A204.1 (cell line): ENCODE results near the gene SNX25.

ENCODE experiments used
- FAIRE-seq: peaks from 2 replicates; lab custom pipeline; 2012; peaks lifted over from hg19 to GRCh38; lab: Jason Lieb, UNC

SNX25 gene

DNA sequence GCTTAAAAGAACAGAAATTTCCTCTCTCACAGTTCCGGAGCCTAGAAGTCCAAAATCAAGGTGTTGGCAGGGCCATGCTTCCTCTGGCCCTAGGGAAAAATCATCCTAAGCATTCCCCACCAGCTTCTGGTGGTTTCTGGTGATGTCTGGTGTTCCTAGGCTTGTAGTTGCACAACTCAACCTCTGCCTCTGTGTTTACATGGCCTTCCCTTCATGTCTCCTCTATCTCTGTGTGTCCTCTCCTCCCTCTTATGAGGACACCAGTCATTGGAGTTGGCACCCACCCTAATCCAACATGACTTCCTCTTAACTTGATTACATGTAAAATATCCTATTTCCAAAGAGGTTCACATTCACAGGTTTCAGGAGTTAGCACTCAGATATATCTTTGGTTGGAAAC lies 170.9 kb downstream of the SNX25 start:
- no peak for FAIRE-seq

- no peak for FAIRE-seq
Measured at GRCh38 chr4:185381288-185382196, 172.1 kb downstream of the SNX25 start.

DNA sequence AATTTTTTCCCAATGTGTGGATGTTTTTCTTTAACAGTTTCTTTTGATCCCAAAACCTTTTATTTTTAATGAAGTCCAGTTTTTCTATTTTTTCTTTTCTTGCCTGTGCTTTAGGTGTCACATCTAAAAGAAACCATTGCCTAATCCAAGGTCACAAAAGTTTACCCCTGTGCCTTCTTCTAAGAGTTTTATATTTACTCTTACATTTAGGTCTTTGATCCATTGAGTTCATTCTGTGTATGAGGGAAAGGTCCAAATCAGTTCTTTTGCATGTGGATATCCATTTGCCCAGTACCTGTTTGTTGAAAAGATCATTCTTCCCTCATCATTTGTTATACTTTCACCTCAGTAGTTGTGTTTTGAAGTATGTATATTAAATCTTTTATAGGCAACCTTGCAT lies 173.4 kb downstream of the SNX25 start:
- FAIRE-seq = no peak

DNA sequence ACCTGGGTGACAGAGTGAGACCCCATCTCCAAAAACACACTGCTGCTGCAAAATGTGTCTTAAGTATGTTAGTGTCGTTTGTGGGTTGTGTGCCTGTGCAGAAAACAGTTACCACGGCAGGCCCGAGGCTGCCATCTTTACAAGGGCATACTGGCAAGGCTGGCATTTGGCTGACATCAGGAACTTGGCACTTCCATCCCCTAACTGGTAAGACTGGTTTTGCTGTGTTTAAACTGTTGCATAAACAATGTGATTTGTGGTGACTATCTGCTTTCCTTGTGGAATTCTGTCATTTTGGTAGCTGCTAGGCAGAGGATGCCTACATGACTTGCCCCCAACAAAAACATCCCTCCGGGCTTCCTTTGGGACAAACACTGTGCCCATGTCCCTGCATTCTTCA lies 174.1 kb downstream of the SNX25 start:
- FAIRE-seq = no peak

- FAIRE-seq = no peak
Measured at GRCh38 chr4:185384061-185384460, 174.7 kb downstream of the SNX25 start.

- no peak for FAIRE-seq
Measured at GRCh38 chr4:185384930-185385331, 175.5 kb downstream of the SNX25 start.

DNA sequence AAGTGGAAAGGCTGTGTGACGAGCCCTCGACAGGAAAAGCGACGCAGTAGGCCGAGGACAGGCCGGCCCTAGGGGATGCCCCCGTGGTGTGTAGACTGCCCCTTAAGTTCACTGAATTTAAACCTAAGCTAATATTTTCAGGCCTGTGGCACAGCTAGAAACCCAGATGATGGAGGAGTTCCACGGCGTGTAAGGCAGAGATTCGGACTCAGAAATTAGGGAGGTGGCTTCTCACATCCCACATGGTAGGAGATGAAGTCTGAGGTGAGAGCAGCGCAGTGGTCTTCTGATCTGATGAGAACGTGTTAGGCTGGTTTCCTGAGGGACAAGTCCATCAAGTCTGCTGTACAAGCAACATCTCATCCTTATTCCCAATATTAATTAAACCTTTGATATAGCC lies 178.6 kb downstream of the SNX25 start:
- FAIRE-seq = no peak

DNA sequence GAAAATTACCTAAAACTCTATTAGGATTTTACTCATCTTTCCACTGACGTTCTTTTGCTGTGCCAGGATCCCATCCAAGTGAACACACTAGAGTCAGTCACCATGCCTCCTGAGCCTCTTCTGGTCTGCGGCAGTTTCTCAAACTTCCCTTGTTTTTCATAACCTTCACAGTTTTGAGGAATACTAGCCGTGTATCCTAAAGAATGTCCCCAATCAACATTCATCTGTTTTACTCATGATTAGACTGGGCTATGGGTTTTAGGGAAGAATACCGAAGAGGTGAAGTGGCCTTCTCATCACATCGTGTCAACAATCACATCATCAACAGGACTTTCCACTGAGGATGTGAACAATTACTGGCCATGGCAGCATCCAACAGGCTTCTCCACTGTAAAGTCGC lies 181.5 kb downstream of the SNX25 start:
- no peak for FAIRE-seq

DNA sequence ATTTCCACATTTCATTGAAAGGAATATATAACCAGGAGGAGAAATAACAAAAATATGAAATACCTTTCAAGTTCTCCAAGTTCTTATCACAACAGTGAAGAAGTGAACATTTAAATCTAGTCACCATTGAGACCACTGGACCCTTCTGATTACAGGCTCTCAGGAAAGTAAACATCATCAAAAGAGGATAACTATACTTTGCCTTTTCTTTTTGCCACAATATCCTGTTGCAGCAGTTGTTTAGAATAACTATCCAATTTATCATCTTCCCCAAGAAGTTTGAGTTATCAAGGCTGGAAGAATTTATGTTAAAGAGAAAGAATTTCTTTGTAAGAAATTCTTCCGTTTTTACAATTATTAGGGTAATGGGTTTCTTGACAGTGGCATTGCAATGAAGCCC lies 182.8 kb downstream of the SNX25 start:
- no peak for FAIRE-seq

DNA sequence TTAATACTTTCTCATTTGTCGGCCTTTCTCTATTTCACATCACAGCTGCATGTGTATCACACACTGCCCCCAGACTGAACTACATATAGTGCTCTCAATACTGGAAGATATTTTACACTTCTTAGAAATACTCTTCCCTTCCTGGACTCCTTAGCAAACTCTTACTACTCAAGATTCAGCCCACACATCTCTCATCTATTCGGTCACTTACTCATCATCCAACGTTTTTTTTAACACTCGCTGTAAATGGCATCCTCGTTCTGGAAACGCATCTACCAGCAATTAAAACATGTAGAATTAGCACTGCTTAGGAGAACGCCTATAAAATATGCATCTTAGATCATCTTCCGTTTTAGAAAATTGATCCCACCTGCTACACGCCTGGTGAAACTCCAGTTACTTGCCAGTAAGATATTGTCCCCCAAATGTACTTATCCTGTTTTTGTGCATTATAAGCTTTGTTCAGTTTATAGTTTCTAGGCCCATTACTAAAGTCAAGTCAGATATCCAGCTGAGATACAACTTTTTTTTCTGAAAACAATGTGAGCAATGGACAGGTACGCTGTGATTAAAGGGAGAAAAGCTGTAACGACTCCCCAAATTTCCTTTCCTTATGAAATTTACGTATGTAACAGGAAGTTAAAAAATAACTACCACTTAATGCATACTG lies 185.3 kb downstream of the SNX25 start:
- no peak for FAIRE-seq

DNA sequence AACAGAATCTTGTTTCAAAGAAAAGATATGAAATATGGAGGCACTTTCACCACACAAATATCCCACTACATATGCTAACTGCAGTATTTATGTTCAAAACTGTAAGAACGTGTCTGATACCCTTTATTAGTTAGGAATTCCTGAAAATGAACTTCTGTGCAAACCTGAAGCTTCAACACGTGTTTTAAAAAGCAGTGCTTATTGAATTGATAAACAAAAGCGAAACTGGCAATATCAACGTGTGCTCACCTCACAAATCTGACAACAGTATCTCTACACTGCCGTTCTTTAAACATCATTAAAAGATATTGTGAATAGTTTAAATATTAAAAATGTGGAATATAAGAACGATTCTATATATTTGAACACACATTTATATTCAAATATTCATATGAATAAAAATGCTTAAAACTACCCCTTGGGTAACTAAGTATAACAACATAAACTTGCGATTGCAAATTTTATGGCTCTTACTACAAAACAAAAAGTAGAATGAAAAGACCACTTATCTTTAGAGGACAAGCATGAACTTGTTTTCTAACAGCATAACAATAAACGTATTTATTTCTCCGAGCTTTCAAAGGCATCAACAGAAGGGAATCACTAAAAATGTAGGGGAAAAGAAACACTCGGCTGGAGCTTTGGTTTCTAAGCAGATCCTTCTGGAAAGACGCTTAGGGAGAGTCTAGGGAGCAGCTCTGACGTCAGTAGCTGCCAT lies 186.0 kb downstream of the SNX25 start, which contains the start of gene LRP2BP:
LRP2BP (minus strand) TSS at position 687 of the 718 bp plus-strand sequence. CDS start 17,738 bp downstream, outside the sequence.
- FAIRE-seq = no peak

DNA sequence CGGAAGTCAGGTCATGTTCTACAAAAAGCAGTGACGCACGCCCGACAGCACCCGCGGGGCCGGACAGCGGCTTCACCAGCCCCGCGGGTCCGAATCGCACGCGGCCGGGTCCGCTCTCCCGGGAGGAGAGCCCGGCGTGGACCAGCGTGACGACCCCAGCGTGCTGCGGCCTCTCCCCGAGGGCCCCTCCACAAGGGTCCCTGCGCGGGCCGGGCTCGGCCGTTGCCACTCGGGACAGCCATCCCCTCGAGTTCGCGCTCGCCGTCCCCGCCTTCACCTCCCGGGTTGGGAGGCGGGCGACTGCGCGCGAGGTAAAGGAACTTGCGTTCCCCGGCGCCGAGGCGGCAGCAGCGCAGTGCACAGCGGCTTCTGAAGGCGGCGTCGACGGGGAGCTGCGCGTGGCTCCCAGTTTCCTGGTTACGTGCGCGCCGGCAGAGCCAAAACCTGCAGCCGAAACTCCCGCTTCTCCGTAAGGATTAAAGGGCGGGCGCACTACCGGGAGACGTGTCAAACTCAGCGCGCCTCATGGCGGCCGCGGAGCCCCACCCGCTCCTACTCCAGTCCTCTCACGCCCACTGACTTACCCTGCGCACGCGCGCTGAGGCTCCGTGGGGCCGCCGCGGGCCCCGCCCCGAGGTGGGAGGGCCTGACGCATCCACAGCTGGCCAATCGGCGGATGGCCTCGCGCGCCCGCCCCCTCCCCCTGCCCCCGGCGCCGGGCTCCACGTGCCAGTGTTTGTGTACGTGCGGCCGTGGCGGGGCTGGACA lies 186.7 kb downstream of the SNX25 start:
- FAIRE-seq = no peak

DNA sequence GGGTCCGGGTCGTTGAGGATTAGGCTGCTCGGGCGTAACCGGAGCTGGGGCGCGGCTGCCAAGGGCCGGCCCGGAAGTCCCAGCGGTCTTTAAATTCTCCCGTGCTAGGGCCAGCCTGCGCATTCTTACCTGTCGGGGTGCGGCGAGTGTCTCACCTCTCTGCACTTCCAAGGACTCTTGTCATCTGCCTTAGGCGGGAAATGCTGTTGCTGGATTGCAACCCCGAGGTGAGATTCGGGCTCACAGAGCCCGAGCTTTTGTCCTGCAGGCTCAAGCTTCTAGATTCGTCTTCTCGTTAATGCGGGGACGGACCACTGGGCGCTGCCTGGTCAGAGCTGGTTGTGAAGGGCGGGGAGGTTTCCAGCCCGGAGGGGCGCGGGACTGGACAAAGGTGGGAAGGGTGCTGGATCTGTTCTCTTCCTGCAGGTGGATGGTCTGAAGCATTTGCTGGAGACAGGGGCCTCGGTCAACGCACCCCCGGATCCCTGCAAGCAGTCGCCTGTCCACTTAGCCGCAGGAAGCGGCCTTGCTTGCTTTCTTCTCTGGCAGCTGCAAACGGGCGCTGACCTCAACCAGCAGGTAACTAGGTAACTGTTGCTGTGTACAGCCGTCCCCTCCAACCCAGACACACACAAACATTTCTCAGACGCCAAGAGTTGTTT lies 187.5 kb downstream of the SNX25 start, which contains the start of gene ANKRD37:
ANKRD37 (plus strand) TSS at position 118 of the 662 bp plus-strand sequence; CDS start at position 201, 83 bp downstream.
- FAIRE-seq = no peak

DNA sequence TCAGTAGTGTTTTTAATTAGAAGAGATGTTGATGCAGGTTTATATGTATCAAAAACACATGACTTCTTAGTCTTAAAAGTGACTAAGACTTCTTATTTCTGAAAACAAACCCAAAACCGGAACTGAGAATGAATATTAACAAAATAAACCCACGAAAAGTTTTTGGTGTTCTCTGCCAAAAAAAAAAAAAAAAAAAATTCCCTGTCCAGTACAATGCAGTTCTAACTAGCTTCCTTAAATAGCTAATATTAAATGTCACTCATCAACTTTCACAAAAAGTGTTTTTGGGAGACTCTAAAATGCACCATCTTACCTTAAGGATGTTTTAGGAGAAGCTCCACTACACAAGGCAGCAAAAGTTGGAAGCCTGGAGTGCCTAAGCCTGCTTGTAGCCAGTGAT lies 189.2 kb downstream of the SNX25 start:
- FAIRE-seq = no peak

DNA sequence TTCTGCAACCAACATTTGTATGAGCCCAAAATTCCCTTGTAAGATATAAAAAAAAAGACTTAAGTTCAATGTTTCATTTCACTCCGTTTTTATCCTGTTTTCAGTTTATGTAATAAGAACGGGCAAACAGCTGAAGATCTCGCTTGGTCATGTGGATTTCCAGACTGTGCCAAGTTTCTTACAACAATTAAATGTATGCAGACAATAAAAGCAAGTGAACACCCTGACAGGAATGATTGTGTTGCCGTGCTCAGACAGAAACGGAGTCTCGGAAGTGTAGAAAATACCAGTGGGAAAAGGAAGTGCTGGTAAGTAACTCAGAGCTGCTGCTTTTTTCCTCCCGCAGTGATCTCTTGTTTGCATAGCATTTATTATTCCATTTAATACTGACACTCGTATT lies 190.1 kb downstream of the SNX25 start:
- no peak for FAIRE-seq

GRCh38 chr4:185404031-185404430 lies 194.6 kb downstream of the SNX25 start:
- FAIRE-seq = no peak

DNA sequence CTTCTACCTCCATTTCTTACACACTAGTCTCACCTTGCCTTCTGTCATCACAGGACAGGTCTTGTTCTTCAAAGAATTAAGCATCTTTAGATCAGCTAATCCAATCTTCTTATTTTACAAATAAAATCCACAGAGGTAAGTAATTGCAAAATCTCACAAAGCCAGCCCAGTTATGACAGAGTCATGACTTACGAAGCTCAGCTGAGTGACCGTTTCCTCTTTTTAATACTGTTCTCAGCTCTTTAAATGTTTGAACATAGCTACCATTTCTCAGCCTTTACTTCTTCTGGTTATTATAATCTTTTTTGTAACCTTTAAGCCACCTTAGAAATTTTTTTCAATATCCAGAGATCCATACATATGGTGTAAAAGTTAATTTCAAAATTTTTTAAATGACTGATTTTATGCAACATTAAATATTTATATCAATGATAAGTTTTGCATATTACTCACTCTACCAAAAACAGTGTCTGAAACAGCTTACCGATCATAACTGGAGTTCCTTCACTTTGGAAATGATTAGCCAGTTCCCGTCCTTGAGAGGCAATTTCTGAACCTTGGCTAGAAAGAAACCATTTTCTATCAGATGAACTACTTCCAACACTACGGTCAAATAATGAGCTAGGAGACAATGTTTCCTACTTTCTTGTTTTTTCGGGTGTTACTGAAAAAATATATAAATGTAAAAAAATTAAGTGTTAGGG lies 196.1 kb downstream of the SNX25 start:
- FAIRE-seq = no peak

DNA sequence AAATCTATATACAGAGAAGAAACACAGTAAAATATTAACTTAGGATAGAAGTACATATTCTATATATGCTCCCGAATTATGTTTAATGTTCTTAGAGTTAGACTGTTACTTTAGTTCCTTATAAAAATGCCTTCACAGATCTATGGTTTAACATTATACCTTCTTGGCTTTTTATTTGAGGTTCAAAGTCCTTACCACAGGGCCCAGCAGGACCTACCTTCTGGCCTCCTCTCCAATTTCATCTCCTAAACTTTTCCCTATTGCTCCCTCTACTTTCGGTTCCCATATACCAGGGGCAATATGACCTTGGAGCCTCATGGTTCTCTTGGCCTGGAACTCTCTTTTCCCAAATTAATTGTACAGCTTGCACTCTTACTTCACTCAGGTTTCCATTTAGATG lies 199.0 kb downstream of the SNX25 start:
- FAIRE-seq = no peak

DNA sequence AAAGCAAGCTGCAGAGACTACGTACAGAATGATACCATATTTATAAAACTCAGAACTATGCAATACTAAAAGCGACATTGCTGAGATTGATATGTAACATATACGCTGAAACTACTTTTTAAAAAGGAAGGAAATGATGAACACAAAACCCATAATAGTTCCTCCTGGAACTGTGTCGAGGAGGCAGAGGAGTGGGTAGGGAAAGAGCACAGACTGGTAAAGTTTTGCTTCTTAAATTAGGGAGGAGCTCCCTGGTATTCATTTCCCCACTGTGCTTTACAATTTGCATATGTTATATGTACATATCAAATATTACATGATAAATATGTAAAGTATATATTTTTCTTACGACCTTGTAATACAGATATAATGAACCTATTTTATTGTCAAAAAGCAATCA lies 202.5 kb downstream of the SNX25 start:
- no peak for FAIRE-seq

DNA sequence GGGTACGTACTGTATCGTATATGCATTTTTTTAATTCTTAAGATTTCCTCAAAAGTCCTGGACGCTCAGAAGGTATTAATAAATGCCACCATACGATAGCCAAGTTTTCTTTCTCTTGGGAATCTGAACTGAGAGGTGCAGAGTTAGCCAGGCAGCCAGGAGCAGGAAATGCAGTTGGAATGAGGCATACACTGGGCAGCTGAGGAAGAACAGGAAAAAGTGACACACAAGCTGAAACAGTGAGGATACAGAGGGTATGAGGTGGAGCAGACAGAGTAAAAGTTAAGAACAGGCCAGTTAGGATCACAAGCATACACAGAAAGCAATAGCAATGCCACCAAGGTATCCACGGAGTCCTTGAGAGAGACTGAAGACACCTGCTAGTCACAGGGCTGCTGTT lies 203.0 kb downstream of the SNX25 start:
- FAIRE-seq = no peak
